ENCODE results near the gene WWOX.

The WWOX gene

DNA sequence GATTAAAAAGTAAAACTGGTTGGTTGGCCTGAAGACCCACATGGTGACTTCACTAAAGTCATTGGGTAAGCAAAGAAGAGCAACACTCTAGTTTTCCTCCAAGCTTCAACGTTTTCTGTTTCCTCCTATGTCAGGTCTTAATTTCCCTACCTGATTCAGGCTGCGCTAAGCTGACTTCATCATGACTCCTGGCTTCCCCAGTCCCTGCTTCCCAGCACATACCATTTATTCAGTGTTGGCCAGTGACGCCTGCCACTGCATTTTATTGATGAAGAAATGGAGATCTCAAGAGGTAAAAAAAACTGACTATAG lies 645.3 kb downstream of the WWOX start:
- no peak overlapping the region for H3K27ac ChIP-seq
- no peaks in the 10 kb centered on the region for H3K27me3 ChIP-seq
- no peak overlapping the region for H3K4me3 ChIP-seq (ENCODE audit: low read depth in 1 of 2, low read length in 1 of 2)
- TF ChIP-seq, protein P1, sequence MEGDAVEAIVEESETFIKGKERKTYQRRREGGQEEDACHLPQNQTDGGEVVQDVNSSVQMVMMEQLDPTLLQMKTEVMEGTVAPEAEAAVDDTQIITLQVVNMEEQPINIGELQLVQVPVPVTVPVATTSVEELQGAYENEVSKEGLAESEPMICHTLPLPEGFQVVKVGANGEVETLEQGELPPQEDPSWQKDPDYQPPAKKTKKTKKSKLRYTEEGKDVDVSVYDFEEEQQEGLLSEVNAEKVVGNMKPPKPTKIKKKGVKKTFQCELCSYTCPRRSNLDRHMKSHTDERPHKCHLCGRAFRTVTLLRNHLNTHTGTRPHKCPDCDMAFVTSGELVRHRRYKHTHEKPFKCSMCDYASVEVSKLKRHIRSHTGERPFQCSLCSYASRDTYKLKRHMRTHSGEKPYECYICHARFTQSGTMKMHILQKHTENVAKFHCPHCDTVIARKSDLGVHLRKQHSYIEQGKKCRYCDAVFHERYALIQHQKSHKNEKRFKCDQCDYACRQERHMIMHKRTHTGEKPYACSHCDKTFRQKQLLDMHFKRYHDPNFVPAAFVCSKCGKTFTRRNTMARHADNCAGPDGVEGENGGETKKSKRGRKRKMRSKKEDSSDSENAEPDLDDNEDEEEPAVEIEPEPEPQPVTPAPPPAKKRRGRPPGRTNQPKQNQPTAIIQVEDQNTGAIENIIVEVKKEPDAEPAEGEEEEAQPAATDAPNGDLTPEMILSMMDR (IDR thresholded peaks at IDR 0.05), result no peak
- no peaks in the 10 kb centered on the region for H3K9me3 ChIP-seq
- H3K4me1 ChIP-seq (ENCODE audit: control insufficient read depth in 1 of 2, insufficient read depth in 1 of 2, low read depth in 1 of 2, low read length in 1 of 2), result no peaks in the 10 kb centered on the region
- no peaks in the 10 kb centered on the region for H3K36me3 ChIP-seq

DNA sequence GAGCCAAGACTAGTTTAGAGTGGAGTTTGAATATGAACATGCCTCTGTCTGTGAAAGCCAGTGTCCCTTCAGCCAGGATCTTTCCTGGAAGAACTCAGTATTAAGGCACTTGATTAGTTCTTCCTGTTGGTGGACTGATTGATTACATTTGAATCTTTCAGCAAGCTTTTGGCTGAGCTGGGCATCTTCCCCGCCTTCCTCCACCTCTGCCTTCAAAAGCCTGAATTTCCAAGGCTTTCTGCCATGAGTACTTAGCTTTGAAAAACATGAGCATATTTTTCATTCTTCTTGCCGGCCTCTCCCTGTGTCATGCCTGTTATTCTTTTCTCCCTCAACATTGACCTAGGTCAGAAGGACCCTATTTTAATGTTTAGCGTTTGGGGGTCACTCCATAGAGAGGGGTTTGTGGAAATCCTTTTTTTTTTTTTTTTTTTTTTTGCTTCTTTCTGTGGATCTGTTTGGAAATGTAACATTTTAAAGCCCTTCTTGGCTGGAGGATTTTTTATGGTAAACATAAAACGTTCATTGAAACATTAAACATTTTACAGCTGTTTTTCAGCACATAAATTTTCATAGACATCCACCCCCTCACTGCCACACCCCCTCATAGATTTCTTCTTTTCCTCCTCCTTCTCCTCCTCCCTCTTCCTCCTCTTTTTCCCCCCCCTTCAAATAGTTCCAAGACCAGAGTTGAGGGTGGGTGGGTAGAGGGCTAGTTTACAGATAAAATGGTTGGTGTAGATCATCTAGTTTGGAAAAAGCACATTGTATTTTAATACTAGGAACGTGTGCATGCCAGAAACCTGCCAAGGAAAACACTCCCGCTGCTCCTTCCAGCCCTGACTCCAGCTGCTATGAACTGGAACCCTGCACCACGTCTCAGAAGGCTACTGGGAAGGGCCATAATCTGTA lies 645.9 kb downstream of the WWOX start:
- TF ChIP-seq, protein P1 (IDR thresholded peaks at IDR 0.05), result no peak
- H3K27ac ChIP-seq, result no peak overlapping the region
- H3K4me3 ChIP-seq (ENCODE audit: low read depth in 1 of 2, low read length in 1 of 2), result no peak overlapping the region
- H3K9me3 ChIP-seq, result no peaks in the 10 kb centered on the region
- no peaks in the 10 kb centered on the region for H3K36me3 ChIP-seq
- no peaks in the 10 kb centered on the region for H3K27me3 ChIP-seq
- H3K4me1 ChIP-seq (ENCODE audit: control insufficient read depth in 1 of 2, insufficient read depth in 1 of 2, low read depth in 1 of 2, low read length in 1 of 2), result no peaks in the 10 kb centered on the region

DNA sequence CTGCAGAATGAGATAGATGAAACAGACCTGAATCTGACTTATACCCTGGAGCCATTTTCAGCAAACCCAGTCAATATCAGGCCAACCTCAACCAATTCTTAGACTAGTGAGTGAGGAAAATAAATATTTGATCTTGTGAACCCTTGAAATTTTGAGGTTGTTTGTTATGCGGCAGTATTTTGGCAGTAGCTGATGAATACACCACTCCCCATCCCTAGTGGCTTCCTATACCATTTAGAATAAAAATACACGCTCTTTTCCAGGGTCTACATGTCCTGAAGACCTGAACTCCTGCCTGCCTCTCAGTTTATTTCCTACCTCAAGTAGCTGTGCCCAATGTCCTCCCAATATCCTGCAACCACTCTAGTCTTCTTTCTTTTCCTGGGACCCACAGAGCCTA lies 647.3 kb downstream of the WWOX start:
- H3K36me3 ChIP-seq, result no peaks in the 10 kb centered on the region
- no peak overlapping the region for H3K27ac ChIP-seq
- H3K4me3 ChIP-seq (ENCODE audit: low read depth in 1 of 2, low read length in 1 of 2), result no peak overlapping the region
- TF ChIP-seq, protein P1 (IDR thresholded peaks at IDR 0.05), result no peak
- no peaks in the 10 kb centered on the region for H3K9me3 ChIP-seq
- H3K27me3 ChIP-seq, result no peaks in the 10 kb centered on the region
- H3K4me1 ChIP-seq (ENCODE audit: control insufficient read depth in 1 of 2, insufficient read depth in 1 of 2, low read depth in 1 of 2, low read length in 1 of 2), result no peaks in the 10 kb centered on the region

DNA sequence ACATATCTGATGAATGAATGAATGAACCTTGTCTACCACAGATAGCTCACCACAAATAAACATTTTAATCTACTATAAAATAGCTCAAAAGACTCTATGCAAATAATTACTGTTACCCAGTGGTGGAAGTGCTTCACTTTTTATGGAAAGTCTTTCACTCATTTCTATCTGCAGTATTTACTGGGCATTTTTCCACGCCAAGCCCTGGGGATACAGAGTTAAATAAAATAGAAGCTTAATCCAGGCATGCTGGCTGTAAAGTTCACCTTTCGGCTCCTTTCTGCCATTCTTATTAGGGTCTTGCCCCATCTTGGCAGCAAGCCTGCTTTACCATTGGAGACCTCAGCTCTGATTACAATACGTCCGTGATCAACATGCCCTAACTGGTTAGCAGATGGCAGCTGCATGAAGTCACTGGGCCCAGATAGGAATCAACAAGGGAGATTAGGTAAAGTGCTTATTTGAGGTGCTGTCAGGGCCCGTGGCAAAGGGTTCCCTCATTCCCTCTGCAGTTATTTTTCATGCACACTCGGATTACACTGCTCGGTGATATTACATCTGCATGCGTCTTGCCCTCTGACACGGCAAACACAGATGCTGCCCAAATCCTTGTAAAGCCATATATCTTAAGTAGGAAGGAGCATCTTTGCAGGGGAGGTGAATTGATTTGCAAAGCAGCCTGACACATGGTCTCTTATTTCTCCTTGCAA lies 648.9 kb downstream of the WWOX start:
- no peak overlapping the region for H3K4me3 ChIP-seq (ENCODE audit: low read depth in 1 of 2, low read length in 1 of 2)
- no peaks in the 10 kb centered on the region for H3K36me3 ChIP-seq
- no peaks in the 10 kb centered on the region for H3K4me1 ChIP-seq (ENCODE audit: control insufficient read depth in 1 of 2, insufficient read depth in 1 of 2, low read depth in 1 of 2, low read length in 1 of 2)
- H3K27me3 ChIP-seq, result no peaks in the 10 kb centered on the region
- no peaks in the 10 kb centered on the region for H3K9me3 ChIP-seq
- TF ChIP-seq, protein P1 (IDR thresholded peaks at IDR 0.05), result no peak
- H3K27ac ChIP-seq, result no peak overlapping the region

DNA sequence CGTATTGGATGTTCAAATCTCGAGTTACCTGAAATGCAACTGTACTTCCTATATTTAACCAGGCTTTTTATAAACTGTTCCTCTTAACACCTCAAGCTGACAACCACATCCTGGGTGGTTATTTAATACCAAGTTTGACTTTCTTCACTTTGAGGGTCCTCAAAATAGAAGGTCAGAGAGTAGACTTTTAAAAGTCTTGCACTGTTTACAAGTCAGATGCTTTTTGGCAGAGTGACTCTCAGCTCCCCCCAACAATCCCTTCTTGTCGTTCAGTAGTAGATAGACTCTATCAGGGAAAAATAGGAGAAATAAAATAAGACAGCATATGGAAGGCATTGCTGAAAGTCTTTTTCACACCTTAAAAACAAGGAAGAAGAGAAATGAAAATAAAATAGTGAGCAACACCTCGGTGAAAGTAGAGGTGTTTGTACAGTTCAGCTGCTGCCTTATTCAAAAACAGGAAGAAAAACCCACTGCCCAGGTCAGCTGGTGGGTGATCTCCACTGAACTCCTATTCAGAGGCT lies 650.4 kb downstream of the WWOX start:
- Histone ChIP-seq H3K27ac (no peak overlapping the region), H3K9me3 (no peaks in the 10 kb centered on the region)

More for the DNA sequence above, 650.4 kb downstream of the WWOX start:
- Histone ChIP-seq H3K4me3 (ENCODE audit: low read depth in 1 of 2, low read length in 1 of 2) (no peak overlapping the region), H3K36me3 (no peaks in the 10 kb centered on the region), H3K27me3 (no peaks in the 10 kb centered on the region), H3K4me1 (ENCODE audit: control insufficient read depth in 1 of 2, insufficient read depth in 1 of 2, low read depth in 1 of 2, low read length in 1 of 2) (no peaks in the 10 kb centered on the region)
- TF ChIP-seq, protein P1 (IDR thresholded peaks at IDR 0.05), result no peak
